ENCODE results near the gene LRRC73. TPM values are rescaled to one million over a fixed set of nuclear protein-coding genes. Genes with fewer than 3 reads are reported as not detected.
A peak's percentile ranks its signal among the peaks of the same experiment; 100 is the strongest.
"Not testable (repeated sequence)": the region's sequence is repeated elsewhere in the genome, so short reads cannot be mapped to it uniquely, and the experiment has no call there.

Gene LRRC73
- total RNA-seq, 1 donor from 2014 or later = 1.6 TPM

DNA sequence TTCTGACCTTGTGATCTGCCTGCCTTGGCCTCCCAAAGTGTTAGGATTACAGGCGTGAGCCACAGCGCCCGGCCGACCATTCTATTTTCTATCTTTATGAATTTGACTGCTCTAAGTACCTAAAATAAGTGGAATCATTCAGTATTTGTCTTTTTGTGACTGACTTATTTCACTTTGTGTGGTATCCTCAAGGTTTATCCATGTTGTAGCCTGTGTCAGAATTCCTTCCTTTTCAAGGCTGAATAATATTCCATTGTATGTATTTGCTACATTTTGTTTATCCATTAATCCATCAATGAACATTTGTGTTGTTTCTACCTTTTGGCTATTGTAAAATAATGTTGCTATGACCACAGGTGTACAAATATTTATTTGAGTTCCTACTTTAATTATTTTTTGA, 37.6 kb downstream of the LRRC73 start:
- no peak for DNase-seq (ENCODE audit: missing footprints)
- intact Hi-C loops (cut with DNase I) = no loop called here
- no peak for ATAC-seq

DNA sequence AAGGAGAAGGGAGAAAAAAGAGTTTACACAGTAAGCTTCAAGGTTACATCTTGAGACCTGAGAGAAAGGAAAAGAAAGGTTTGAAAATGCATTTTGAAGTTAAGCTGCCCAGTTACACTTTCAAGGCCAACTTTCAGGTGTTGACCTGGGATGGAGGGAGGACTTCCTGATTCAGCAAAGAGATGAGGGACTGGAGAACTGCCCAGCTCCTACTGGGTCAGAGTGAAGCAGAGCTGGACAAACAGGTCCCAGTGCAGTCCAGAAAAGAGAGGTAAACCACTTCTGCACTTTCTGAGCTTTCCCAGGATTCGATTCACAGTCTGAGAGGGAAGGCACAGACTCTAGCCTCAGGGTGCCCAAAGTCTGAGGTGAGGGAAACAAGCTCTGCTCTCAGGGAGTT, 38.7 kb downstream of the LRRC73 start:
- ATAC-seq (no peak), DNase-seq (ENCODE audit: missing footprints) (no peak)
- intact Hi-C loops (cut with DNase I) = loop anchor here (2.0 kb wide), 1 partner anchor 23 kb away; no protein-coding TSS in a partner anchor

DNA sequence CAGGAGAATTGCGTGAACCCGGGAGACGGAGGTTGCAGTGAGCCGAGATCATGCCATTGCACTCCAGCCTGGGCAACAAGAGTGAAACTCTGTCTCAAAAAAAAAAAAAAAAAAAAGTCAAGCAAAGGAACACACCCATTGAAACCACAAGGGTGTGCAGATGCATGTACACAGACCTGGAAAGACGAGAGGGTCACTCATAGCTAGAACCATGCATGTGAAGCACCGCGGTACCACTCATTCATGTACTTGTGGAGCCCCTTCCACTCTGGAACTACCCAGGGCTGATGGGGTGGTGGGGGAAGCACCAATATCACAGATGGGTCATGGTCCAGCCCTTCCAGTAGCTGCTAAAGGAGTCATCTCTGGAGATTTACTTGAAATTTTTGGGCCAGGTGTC, 40.2 kb downstream of the LRRC73 start:
- DNase-seq (ENCODE audit: missing footprints) (no peak), ATAC-seq (no peak)
- intact Hi-C loops (cut with DNase I) = loop anchor here (2.0 kb wide), 1 partner anchor 25 kb away; no protein-coding TSS in a partner anchor

DNA sequence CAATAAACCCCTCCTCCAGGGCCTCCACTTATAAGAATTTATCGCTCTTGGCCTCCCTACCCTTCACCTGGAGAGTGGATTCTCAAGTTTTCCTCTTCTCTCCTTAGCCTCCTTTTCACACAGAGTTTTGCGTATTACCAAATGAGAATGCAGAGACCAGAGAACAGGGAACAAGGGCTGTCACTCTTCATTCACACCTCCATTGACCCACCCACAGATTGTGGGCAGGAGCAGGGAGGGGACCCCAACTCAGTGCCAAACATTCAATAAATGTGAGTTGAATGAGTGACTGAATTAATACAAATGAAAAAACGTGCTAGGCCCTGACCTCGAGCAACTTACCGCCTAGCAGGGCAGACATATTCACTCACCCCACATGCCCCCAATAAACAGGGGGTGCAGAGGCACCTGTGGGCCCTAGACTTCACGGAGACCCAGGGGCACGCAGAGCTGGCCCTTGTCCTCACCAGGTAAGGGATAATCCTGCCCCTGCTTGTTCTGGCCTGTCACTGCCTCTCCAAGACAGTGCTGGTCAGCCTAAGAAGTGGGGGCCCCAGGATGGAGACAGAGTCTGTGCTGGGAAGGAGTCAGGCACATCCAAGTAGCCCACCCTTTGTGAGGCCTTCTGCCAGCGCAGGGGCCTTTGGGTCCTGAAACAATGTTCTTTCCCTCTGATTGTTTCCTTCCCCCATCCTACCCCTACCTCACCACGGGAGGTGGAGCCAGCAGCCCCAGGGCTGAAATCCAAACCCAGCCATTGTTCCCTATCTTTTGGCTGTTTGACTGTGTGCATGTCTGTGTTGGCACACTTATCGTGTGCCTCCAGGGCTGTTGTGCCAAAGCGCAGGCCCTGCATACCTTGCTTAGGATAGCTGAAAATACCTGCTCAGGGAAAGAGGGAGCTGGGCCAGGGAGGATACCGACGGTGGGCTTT, 41.1 kb downstream of the LRRC73 start:
- DNase-seq (ENCODE audit: missing footprints) (no peak), ATAC-seq (peak; percentile 85)
- intact Hi-C loops (cut with DNase I) = no loop called here

DNA sequence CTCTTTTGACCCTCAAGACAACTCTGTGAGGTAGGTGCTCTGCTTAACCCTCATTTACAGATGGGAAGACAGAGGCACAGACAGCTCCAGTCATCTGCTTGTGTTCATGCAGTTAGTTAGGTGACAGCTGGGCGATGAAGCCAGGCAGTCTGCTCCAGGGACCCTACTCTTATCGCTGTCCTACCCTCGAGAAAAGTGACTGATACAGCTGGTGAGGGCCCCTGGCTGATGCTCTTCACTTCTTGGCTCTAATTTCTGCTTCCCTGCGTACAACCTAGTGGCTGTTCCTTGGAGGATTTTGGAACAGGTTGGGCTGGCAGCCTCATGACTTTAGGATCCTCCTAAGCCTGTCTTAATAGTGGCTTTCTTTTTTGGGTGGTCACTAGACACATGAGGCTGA, 41.9 kb downstream of the LRRC73 start:
- ATAC-seq (peak; percentile 56), DNase-seq (ENCODE audit: missing footprints) (no peak)
- intact Hi-C loops (cut with DNase I) = no loop called here

DNA sequence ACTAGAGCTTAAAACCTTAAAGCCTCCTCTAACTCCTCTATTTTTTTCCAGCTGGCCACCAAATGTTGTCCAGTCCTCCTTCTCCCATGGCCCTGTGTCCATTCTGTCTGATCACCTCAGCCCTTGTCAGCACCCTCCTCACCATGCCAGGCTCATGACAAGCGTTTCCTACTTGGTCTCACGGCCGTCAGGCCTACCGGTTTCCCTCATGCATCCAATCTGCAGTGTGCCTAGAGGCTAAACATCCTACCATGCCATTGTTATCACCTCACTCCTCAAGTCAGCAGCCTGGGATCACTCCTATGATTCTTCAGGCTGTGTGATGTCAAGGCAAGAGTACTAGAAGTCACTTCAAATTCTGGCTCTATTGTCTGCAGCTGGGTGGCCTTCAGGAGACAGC, 42.4 kb downstream of the LRRC73 start:
- intact Hi-C loops (cut with DNase I) = no loop called here
- DNase-seq (ENCODE audit: missing footprints) (no peak), ATAC-seq (peak; percentile 56)

DNA sequence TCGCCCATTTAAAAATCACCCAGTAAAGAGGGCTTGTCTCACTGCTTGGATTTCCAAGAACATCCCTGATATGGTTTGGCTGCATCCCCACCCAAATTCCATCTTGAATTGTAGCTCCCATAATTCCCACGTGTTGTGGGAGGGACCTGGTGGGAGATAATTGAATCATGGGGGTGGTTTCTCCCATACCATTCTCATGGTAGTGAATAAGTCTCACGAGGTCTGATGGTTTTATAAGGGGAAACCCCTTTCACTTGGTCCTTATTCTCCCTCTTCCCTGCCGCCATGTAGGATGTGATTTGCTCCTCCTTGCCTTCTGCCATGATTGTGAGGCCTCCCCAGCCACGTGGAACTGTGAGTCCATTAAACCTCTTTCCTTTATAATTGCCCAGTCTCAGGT, 42.9 kb downstream of the LRRC73 start:
- intact Hi-C loops (cut with DNase I); ATAC-seq; DNase-seq (ENCODE audit: missing footprints): not testable (repeated sequence)

DNA sequence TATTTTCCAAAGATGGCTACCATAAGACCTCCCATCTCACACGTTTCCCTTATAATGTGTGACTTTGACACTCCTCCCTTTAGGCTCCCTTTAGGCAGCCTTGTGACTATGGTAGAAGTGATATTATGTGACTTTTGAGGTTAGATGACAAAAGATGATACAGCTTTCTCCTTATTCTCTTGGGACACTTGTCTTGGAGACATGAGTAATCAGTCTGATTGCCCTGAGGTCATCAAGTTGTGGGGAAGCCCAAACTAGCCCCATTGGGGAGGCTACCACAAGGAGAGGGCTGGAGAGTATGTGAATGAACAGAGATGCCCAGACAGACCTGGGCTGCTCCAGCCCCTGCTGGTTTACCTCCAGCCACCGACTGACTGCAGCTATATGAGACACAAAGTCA, 44.2 kb downstream of the LRRC73 start:
- DNase-seq (ENCODE audit: missing footprints) (no peak), ATAC-seq (no peak)
- intact Hi-C loops (cut with DNase I) = no loop called here

DNA sequence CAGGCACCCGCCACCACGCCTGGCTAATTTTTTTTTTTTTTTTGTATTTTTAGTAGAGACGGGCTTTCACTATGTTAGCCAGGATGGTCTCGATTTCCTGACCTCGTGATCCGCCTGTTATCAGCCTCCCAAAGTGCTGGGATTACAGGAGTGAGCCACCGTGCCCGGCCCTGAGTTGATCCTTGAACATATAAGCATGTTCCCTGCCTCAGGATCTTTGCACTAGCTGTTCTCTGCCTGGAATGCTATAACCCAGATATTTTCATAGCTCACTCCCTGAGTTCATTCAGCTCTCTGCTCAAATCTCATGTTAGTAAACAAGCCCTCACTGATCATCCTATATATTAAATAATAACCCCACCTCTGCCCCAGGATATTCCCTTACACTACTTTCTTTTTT, 45.8 kb downstream of the LRRC73 start:
- intact Hi-C loops (cut with DNase I) = no loop called here
- no peak for DNase-seq (ENCODE audit: missing footprints)
- no peak for ATAC-seq

DNA sequence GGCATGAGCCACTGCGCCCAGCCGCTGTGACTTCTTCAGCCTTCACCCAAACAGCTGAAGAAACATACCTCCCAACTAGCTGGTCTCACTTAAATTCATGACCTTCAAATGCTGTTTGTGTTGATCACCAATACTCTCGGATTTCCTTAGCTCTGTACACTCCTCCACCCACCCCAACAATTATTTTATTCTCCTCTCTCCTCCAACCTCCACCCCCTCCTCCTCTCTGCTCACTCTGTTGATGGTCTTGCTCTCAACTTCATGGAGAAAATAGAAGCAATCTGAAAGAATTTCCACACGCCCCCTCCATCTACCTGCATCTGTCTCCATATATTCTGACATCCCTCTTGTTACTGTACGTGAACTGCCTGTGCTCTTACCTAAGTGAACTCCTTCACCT, 48.2 kb downstream of the LRRC73 start:
- DNase-seq (ENCODE audit: missing footprints) (no peak), ATAC-seq (no peak)
- intact Hi-C loops (cut with DNase I) = no loop called here

DNA sequence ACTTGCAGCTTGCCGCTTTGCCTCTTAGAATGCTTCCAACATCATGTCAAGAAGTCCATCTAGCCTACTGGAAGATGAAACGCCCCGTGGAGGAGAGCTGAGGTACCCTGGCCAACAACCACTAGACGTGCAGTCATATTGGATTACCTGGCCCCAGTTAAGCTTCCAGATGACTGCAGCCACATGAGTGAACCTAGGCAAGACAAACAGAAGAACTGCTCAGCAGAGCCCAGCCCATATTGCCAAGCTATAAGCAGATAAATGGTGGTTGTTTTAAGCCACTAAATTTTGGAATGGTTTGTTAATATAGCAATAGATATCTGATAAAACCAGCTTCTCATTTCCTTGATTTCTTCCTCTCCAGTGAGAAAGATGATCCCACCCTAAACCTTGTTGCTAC, 50.1 kb downstream of the LRRC73 start:
- ATAC-seq (no peak), DNase-seq (ENCODE audit: missing footprints) (no peak)
- intact Hi-C loops (cut with DNase I) = no loop called here

DNA sequence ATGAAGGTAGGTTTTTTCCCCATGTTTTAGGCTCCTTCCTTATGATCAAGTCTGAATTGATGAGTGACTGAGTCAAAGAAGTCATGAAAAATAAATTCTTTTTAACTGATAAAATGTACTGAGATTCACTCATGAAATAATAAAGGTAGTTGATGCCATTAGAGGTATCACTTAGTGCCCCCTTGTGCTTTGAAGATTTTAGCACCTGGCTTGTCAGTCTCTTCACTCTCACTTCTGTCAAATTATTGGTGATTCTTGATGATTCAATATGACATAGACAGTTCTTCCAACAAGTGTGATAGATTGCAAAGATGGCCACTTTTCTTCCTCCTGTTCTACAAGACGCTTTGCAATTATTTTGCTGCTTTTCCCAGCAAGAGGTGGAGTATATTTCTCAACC, 50.6 kb downstream of the LRRC73 start:
- intact Hi-C loops (cut with DNase I) = no loop called here
- ATAC-seq (no peak), DNase-seq (ENCODE audit: missing footprints) (no peak)

DNA sequence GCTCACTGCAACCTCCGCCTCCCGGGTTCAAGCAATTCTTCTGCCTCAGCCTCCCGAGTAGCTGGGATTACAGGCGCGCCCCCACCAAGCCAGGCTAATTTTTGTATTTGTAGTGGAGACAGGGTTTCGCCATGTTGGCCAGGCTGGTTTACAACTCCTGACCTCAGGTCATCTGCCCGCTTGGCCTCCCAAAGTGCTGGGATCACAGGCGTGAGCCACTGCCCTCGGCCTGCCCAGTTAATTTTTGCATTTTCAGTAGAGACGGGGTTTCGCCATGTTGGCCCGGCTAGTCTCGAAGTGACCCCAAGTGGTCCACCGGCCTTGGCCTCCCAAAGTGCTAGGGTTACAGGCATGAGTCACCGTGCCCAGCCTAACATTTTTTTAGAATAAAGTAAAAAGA, 52.0 kb downstream of the LRRC73 start:
- DNase-seq (ENCODE audit: missing footprints); intact Hi-C loops (cut with DNase I): not testable (repeated sequence)

DNA sequence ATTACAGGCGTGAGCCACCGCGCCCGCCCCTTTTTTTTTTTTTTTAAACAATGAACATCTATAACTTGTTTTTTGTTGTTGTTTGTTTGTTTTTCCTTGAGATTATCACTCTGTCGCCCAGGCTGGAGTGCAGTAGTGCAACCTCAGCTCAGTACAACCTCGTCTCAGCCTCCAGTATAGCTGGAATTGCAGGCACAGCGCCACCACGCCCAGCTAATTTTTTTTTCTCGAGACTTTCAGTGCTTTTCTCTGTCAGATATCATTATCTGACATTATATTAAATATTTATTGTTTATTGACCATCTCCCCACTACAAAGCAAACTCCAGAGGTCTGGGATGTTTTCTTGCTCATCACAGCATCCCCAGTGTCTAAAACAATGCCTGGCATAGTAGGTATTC, 52.5 kb downstream of the LRRC73 start:
- ATAC-seq = no peak
- intact Hi-C loops (cut with DNase I) = no loop called here

More for the DNA sequence above, 52.0 kb downstream of the LRRC73 start:
- not testable (repeated sequence) for ATAC-seq

More for the DNA sequence above, 52.5 kb downstream of the LRRC73 start:
- no peak for DNase-seq (ENCODE audit: missing footprints)

Other genes with a start within 250 kb of the LRRC73 start
- gene SLC22A7, start 212.1 kb downstream of the LRRC73 start, total RNA-seq = not detected
- gene CRIP3, start 201.5 kb downstream of the LRRC73 start, total RNA-seq = 7.1 TPM
- gene ZNF318, start 140.7 kb downstream of the LRRC73 start, total RNA-seq = 11.3 TPM
- gene ABCC10, start 82.8 kb downstream of the LRRC73 start, total RNA-seq = 14.8 TPM
- gene DLK2, start 54.8 kb downstream of the LRRC73 start, total RNA-seq = 1.9 TPM
- 17.4 TPM for gene TJAP1, start 32.8 kb downstream of the LRRC73 start, total RNA-seq
- gene YIPF3, start 6.6 kb upstream of the LRRC73 start, total RNA-seq = 72.2 TPM
- 17.3 TPM for gene POLR1C, start 6.7 kb upstream of the LRRC73 start, total RNA-seq
- 11.7 TPM for gene XPO5, start 65.7 kb upstream of the LRRC73 start, total RNA-seq
- 5.9 TPM for gene POLH, start 65.8 kb upstream of the LRRC73 start, total RNA-seq
- gene GTPBP2, start 118.9 kb upstream of the LRRC73 start, total RNA-seq = 23.9 TPM
- 26.7 TPM for gene MAD2L1BP, start 125.5 kb upstream of the LRRC73 start, total RNA-seq
- gene RSPH9, start 134.7 kb upstream of the LRRC73 start, total RNA-seq = 0.11 TPM
- 43.1 TPM for gene MRPS18A, start 177.4 kb upstream of the LRRC73 start, total RNA-seq